Measurements from ENCODE around the gene VPS41. TPM values are rescaled to one million over a fixed set of nuclear protein-coding genes. Genes with fewer than 3 reads are reported as not detected.

The VPS41 gene
- total RNA-seq, 2 experiments from 2014 or later: 56.3 to 59.4 TPM

DNA sequence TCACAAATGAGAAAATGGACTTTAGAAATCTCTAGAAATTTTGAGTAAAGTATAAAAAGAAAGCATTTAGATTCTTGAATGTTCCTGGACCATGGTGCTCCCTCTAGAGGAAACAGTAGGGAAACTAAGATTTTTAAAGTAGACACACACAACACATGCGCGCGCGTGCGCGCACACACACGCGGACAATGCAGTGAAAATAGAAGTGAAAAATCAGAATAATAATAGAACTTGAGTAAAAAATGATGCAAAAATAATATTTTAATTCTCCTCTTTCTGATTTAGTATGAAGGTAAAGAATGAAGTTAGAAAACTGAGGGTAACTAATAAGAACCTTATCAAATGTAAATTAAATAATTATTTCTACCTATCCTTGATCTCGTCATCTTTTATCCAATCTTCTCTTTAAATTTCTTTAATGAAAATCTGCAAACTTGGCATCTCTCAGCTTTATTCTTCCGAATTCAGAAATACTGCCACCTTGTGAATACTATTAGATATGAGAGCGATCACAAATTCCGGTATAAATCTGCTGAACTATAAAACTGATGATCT lies 160.9 kb downstream of the VPS41 start:
- H3K4me1 Mint-ChIP-seq: no peaks in the 10 kb centered on the region
- H3K4me3 Mint-ChIP-seq: no peak overlapping the region
- H3K9me3 Mint-ChIP-seq (ENCODE audit: low read depth): no peaks in the 10 kb centered on the region
- CTCF ChIA-PET: no interaction called here
- DNase-seq: no peak
- H3K27me3 Mint-ChIP-seq: no peaks in the 10 kb centered on the region
- peaks cover 26% of the 10 kb centered on the region for H3K36me3 Mint-ChIP-seq
- H3K27ac Mint-ChIP-seq: no peak overlapping the region
- no peak for ATAC-seq

DNA sequence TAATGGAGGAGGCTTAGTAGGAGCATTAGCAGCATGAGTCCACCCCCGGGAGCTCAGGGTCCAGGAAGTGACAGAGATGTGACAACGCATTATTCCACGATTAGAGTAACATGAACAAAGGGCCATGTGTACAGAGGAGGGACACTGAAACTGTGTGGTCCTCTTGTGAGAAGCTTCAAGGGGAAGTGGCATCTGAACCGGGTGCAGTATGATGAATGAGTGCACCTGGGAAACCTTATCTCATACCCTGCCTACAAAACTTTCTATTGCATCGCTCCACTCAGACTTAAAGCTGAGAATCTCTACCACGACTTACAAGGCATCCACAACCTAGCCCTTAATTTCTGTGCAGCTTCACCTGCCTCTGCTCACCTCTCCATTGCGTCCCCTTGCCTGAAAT lies 162.6 kb downstream of the VPS41 start:
- no peaks in the 10 kb centered on the region for H3K9me3 Mint-ChIP-seq (ENCODE audit: low read depth)
- no peak overlapping the region for H3K4me3 Mint-ChIP-seq
- no peak for ATAC-seq
- no peaks in the 10 kb centered on the region for H3K4me1 Mint-ChIP-seq
- CTCF ChIA-PET: no interaction called here
- H3K27ac Mint-ChIP-seq: no peak overlapping the region
- DNase-seq: no peak
- H3K36me3 Mint-ChIP-seq: peaks cover 27% of the 10 kb centered on the region
- no peaks in the 10 kb centered on the region for H3K27me3 Mint-ChIP-seq

DNA sequence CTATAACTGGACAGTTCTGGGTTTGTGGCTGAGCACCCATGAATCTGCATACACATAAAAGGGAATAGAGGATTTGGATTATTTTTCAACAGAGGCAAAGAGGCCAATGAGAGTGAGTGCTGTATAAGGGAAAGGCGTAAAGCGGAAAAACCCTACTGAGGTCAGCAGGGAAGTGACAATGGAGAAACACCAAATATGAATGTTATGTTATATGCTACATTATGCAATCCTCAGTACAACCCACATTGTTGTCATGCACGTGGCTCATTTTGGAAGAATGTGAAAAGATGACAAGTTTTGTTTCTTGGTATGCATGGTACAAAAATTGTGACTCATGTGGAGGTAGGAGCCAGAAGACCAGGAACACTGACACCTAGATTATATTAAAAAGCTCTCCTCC lies 164.2 kb downstream of the VPS41 start:
- CTCF ChIA-PET: no interaction called here
- Mint-ChIP-seq H3K27ac (no peak overlapping the region), H3K4me1 (no peaks in the 10 kb centered on the region), H3K36me3 (peaks cover 33% of the 10 kb centered on the region), H3K9me3 (ENCODE audit: low read depth) (no peaks in the 10 kb centered on the region), H3K4me3 (no peak overlapping the region), H3K27me3 (no peaks in the 10 kb centered on the region)
- DNase-seq (no peak), ATAC-seq (no peak)

DNA sequence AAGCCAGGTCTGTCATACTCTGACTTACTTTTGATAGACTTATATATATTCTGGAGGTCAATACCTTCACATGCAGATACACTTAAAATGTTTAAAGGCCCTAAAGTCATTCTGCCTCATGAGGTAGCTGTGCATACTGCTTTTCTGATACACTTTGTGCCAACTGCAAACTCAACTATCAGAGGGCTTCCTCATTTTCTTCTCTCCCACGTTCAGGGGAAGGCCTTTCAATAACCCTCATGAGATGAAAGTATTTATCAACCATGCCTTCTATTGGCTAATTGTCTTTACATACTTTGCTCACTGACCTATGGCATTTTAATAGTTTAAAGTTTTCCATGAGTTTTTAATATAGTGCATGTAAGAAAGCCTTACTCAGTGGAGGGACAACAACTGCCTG lies 165.1 kb downstream of the VPS41 start:
- DNase-seq: no peak
- no peaks in the 10 kb centered on the region for H3K27me3 Mint-ChIP-seq

DNA sequence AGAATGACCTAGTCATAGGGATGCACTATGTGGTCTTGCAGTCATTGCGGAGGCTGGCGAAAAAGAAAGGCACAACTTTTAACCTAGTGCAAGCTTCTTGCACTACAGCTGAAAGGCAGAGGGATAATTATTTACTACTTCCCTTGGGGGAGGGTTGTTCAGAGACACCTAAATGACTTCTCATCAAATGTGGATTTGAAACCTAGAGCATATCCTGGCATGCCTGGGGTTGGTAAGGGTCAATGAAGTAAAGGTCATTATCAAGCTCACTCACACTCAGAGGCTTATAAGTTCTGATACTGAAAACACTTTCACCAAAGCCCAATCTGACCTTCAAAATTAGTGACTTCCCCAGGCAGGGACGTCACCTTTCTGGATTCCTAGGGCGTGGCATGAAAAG lies 168.9 kb downstream of the VPS41 start:
- H3K4me1 Mint-ChIP-seq: no peaks in the 10 kb centered on the region
- no peaks in the 10 kb centered on the region for H3K9me3 Mint-ChIP-seq (ENCODE audit: low read depth)
- ATAC-seq (no peak), DNase-seq (no peak)
- H3K27me3 Mint-ChIP-seq: no peaks in the 10 kb centered on the region
- H3K27ac Mint-ChIP-seq: no peak overlapping the region
- peaks cover 29% of the 10 kb centered on the region for H3K36me3 Mint-ChIP-seq
- CTCF ChIA-PET: no interaction called here
- H3K4me3 Mint-ChIP-seq: no peak overlapping the region

More for the DNA sequence above, 165.1 kb downstream of the VPS41 start:
- Mint-ChIP-seq H3K36me3 (peaks cover 33% of the 10 kb centered on the region), H3K4me1 (no peaks in the 10 kb centered on the region), H3K27ac (no peak overlapping the region), H3K9me3 (ENCODE audit: low read depth) (no peaks in the 10 kb centered on the region), H3K4me3 (no peak overlapping the region)
- CTCF ChIA-PET: no interaction called here
- no peak for ATAC-seq

DNA sequence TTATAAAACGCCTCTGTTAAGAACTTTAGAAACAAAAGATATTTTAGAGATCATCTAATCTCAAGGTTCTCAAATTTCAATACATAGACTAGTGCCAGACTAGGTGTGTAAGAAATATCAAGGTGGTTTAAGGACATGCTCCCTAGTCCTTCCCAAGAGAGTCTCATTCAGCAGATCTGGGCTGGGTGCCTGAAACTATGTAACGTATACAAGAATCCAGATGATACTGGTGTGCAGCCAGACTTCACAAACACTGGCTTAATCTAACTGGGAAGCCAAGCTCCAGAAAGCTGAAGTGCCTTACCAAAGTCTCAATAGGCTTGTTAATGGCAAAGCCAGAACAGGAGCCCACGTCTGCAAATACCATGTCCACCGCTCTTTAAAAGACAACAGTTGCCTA lies 172.9 kb downstream of the VPS41 start:
- Mint-ChIP-seq H3K9me3 (ENCODE audit: low read depth) (no peaks in the 10 kb centered on the region), H3K4me1 (no peaks in the 10 kb centered on the region), H3K36me3 (peaks cover 16% of the 10 kb centered on the region), H3K4me3 (no peak overlapping the region), H3K27ac (no peak overlapping the region), H3K27me3 (no peaks in the 10 kb centered on the region)
- CTCF ChIA-PET: no interaction called here
- no peak for DNase-seq
- ATAC-seq: no peak

DNA sequence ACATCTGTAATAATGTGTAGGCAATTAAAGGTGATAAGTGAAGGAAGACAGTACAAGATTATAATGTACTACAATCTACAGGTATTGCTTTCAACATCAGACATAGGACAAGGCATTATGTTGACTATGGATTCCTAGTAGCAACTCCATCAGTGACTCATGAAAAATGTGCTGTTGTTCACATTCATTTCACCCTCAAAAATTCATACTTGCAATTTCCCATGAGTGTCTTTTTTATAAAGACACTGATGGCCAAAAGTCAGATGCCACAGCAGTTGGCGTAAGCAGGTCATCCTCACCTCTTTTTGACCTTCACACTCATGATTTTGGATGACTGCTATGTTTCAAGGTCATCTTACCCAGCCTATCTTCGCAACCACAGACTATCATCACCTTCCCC lies 177.8 kb downstream of the VPS41 start:
- H3K27me3 Mint-ChIP-seq: no peaks in the 10 kb centered on the region

DNA sequence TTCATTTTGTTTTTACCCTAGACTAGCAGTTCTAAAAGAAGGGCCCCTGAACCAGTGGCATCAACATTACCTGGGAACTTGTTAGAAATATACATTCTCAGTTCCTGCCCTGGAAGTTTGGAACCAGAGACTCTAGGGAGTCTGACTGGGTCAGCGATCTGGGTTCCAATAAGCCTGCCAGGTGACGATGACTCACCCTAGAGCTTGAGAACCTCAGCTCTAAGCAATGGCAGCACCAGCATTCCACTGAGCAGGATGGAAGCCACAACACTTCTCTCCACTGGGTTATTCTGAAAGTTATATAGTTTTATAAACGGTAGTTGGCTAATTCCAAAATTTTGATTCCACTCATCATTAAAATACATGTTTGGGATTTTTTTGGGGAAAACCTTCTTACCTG lies 180.8 kb downstream of the VPS41 start:
- Mint-ChIP-seq H3K9me3 (ENCODE audit: low read depth) (no peaks in the 10 kb centered on the region), H3K27ac (no peak overlapping the region), H3K36me3 (peaks cover 2% of the 10 kb centered on the region), H3K4me1 (no peaks in the 10 kb centered on the region), H3K4me3 (no peak overlapping the region), H3K27me3 (no peaks in the 10 kb centered on the region)
- ATAC-seq: no peak
- CTCF ChIA-PET: no interaction called here
- DNase-seq: no peak

More for the DNA sequence above, 177.8 kb downstream of the VPS41 start:
- DNase-seq (no peak), ATAC-seq (no peak)
- H3K36me3 Mint-ChIP-seq: peaks cover 11% of the 10 kb centered on the region
- CTCF ChIA-PET: no interaction called here
- no peak overlapping the region for H3K4me3 Mint-ChIP-seq
- no peaks in the 10 kb centered on the region for H3K4me1 Mint-ChIP-seq
- no peak overlapping the region for H3K27ac Mint-ChIP-seq
- H3K9me3 Mint-ChIP-seq (ENCODE audit: low read depth): no peaks in the 10 kb centered on the region

DNA sequence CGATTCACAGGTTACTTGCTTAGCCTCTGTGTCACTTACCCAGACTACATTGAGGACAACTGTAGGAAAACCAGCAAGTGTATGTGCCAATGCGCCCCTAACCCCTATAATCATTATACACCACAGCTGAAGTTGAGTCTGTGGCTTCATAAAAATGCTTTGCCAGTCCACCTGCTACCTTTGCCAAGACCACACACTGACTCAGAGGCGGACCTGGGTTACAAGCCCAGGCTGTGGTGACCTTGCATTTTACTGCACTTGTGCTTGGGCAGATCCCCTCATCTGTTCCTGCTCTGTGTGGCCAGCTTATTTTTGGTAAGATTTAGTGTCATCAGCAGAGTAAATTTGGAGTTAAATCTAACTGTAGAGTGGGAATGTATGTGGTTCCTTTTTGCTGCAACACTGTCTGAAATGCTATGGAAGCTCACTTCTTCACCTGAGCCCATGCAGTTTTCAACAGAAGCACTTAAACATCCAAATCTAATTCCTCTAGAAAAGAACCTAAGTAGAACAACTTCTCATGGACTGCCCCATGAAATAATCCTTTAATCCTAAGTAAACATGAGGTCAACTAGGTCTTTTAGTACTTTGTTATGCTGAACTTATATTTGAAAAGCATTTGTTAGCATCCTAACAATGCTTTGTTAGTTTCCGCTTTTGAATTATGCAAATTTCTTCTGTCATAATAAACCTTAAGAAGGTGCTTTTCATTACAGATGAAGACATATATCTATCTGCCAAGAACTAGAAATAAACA lies 181.6 kb downstream of the VPS41 start:
- H3K36me3 Mint-ChIP-seq: peaks cover 4% of the 10 kb centered on the region

DNA sequence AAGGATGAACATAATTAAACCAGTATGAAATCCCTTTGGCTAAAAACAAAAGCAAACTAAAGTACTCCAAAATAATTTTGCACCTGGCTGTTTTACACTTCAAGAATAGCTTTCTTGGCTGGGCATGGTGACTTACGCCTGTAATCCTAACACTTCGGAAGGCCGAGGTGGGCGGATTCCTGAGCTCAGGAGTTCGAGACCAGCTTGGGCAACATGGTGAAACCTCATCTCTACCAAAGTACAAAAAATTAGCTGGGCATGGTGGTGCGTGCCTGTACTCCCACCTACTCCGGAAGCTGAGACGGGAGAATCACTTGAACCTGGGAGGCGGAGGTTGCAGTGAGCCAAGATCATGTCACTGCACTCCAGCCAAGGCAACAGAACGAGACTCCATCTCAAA lies 185.7 kb downstream of the VPS41 start:
- CTCF ChIA-PET: no interaction called here
- Mint-ChIP-seq H3K36me3 (peaks cover 10% of the 10 kb centered on the region), H3K27me3 (no peaks in the 10 kb centered on the region), H3K4me3 (no peak overlapping the region), H3K4me1 (no peaks in the 10 kb centered on the region), H3K27ac (no peak overlapping the region), H3K9me3 (ENCODE audit: low read depth) (peaks cover 2% of the 10 kb centered on the region)
- ATAC-seq (no peak), DNase-seq (no peak)

More for the DNA sequence above, 181.6 kb downstream of the VPS41 start:
- ATAC-seq (no peak), DNase-seq (no peak)
- no peaks in the 10 kb centered on the region for H3K27me3 Mint-ChIP-seq
- H3K4me3 Mint-ChIP-seq: no peak overlapping the region
- no peaks in the 10 kb centered on the region for H3K9me3 Mint-ChIP-seq (ENCODE audit: low read depth)
- CTCF ChIA-PET: no interaction called here
- H3K4me1 Mint-ChIP-seq: no peaks in the 10 kb centered on the region
- no peak overlapping the region for H3K27ac Mint-ChIP-seq

DNA sequence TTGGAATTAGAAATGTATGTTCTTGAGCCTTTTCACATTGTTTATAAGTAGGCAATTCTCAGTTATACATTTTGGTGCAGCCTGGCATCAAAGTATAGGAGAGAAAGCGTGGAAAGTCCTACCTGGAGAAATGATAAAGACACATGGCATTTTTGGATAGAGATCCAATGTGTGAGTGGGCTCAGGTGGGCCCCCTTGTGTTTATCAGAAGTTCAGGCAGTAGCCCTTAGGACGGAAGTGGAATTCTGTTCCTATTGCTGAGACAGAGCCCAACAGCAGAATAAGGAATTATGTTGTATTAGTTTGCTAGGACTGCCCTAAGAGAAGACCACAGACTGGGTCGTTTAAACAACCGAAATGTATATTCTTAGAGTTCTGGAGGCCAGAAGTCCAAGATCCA lies 192.6 kb downstream of the VPS41 start:
- H3K9me3 Mint-ChIP-seq (ENCODE audit: low read depth): peaks cover 7% of the 10 kb centered on the region
- ATAC-seq: no peak
- CTCF ChIA-PET: no interaction called here
- no peaks in the 10 kb centered on the region for H3K27me3 Mint-ChIP-seq
- DNase-seq: no peak
- H3K4me3 Mint-ChIP-seq: no peak overlapping the region
- peaks cover 4% of the 10 kb centered on the region for H3K36me3 Mint-ChIP-seq
- no peaks in the 10 kb centered on the region for H3K4me1 Mint-ChIP-seq
- no peak overlapping the region for H3K27ac Mint-ChIP-seq

DNA sequence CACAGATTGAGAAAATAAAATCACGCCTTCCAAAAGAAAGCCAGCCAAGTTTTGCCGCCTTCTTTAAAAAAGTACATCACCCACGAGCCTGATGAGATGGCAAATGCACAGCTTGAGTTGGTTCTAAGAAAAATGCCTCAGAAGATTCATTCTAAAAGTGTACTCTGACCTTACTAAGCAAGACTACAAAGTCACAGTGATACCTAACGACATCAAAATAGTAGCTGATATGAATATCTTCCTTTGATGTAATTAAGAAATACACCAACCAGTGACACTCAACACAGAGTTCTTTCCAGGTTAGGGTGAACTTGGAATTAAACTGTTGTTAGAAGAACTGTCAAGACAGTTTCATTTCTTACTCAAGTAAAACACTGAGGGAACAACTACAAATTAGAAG lies 199.9 kb downstream of the VPS41 start:
- Mint-ChIP-seq H3K9me3 (ENCODE audit: low read depth) (no peaks in the 10 kb centered on the region), H3K4me3 (no peak overlapping the region), H3K27me3 (peaks cover 9% of the 10 kb centered on the region), H3K4me1 (peaks cover 4% of the 10 kb centered on the region), H3K27ac (no peak overlapping the region), H3K36me3 (no peaks in the 10 kb centered on the region)
- DNase-seq (no peak), ATAC-seq (no peak)
- CTCF ChIA-PET: interaction anchor here (1.1 kb wide), 1 partner anchor 30 kb away, joined by 3 read pairs; no protein-coding TSS in a partner anchor

DNA sequence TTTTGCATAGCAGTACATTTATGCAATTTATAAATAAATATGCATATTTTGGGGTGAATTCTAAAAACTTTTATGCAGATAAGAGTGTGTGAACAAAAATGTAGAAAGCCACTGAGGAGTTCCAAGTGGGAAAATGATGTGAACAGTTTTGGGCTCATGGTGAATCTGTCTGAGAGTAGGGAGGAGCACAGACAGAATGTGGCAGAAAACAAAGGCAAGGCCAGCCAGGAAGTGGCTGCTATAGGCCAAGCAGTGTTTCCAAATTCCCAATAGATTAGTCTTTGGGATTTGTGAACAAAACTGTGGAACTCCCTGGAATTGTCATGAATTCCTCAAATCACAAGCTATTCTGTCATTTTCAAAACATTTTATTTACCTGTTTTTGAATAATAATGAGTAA lies 204.2 kb downstream of the VPS41 start:
- no peak for ATAC-seq
- Mint-ChIP-seq H3K9me3 (ENCODE audit: low read depth) (no peaks in the 10 kb centered on the region), H3K4me1 (peaks cover 4% of the 10 kb centered on the region), H3K4me3 (no peak overlapping the region), H3K36me3 (no peaks in the 10 kb centered on the region), H3K27ac (no peak overlapping the region), H3K27me3 (peaks cover 5% of the 10 kb centered on the region)
- DNase-seq: no peak
- CTCF ChIA-PET: no interaction called here

DNA sequence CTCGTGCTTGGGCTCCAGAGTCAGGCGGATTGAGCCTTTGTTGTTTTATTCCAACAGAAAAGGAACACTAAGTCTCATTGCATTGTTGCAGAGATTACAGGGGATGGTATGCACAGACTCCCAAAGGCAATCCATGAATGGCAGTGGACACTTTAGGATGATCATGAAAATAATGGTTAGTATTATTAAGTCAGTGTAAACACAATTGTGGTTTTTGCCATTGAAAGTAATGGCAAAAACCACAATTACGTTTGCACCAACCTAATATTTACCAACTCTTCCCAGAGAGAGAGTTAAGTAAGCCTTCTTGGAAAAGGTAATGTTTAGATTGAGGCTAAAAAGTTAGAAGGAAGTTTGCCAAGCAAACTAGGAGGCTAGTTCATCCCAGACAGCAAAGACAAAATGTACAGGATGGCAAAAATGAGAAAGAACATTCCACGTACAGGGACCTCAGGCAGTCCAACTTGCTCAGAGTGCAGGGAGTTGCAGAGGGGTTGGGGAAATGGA lies 204.9 kb downstream of the VPS41 start:
- ATAC-seq (no peak), DNase-seq (no peak)
- H3K4me3 Mint-ChIP-seq: no peak overlapping the region
- CTCF ChIA-PET: no interaction called here
- no peak overlapping the region for H3K27ac Mint-ChIP-seq
- no peaks in the 10 kb centered on the region for H3K9me3 Mint-ChIP-seq (ENCODE audit: low read depth)
- H3K27me3 Mint-ChIP-seq: peaks cover 3% of the 10 kb centered on the region
- H3K36me3 Mint-ChIP-seq: no peaks in the 10 kb centered on the region
- H3K4me1 Mint-ChIP-seq: peaks cover 1% of the 10 kb centered on the region

All from activated CD8-positive, alpha-beta memory T cell treated with anti-CD3 and anti-CD28 coated beads, Interleukin-2, amount 10 ng/mL, durations not matched to agents 7 days and 5 days (primary cell).